COLO668 (cell line): Measurements from ENCODE around the gene GJB4.

Source experiments
- DNase-seq: peaks from one replicate; lab custom pipeline; 2025; ENCODE audit not compliant: unreplicated experiment; lab: John Stamatoyannopoulos, UW

GJB4 gene

GRCh38 chr1:34777519-34778321 is 18.2 kb downstream of the GJB4 start:
- no peak for DNase-seq

GRCh38 chr1:34778381-34778780 is 18.8 kb downstream of the GJB4 start:
- no peak for DNase-seq

GRCh38 chr1:34779005-34779404 is 19.5 kb downstream of the GJB4 start:
- DNase-seq = no peak

GRCh38 chr1:34779526-34779925 is 20.0 kb downstream of the GJB4 start:
- DNase-seq = no peak

DNA sequence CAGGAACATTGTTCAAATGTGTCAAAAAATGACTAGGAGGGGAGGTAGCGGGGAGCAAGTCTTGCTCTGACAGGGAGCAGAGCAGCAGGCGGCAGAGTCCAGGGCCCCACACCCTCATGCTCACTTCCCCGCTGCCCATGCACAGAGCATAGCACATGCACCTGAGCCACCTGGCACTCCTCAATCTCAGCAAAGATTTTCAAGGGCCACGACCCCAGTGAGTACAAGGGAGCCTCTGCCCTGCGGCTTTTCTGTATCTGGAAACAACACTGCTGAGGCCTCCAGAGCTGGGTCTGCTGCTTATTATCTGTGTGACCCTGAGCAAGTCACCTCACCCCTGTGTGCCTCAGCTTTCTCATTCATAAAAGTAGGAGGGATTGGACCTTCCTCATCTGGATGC is 20.4 kb downstream of the GJB4 start:
- no peak for DNase-seq

- no peak for DNase-seq
These were observed 21.0 kb downstream of the GJB4 start for GRCh38 chr1:34780528-34780927.

- peak; percentile 52 for DNase-seq
These were observed 21.7 kb downstream of the GJB4 start, which contains the start of gene GJB3 for GRCh38 chr1:34781071-34781843. Gene GJB3 (plus strand): TSS chr1:34781214. CDS start chr1:34784763, 3,549 bp downstream.

DNA sequence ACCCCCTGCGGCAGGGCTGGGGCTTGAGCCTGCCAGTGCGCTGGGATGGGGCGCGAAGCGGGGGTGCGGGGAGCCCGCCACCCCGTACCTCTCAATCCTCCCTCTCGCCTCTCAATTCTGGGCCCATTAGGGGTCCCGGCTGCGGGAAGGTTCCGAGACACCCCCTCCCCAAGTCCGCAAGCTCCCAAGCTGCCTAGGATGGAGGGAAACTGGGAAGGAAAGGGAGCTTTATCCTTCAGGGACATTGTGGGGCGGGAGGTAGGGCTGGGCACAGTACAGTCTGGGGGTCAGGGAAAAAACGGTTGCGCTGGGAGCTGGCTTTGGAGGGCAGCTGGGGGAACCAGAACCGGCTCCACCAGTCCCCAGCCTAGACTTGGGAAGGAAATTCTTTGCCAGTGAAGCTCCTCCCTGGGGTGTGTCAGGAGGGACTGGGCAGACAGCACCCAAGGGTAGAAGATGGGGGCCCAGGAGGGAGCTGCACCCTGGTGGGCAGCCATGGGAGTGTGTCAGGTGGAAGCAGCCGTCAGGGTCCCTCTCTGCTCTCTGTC is 22.4 kb downstream of the GJB4 start:
- no peak for DNase-seq

DNA sequence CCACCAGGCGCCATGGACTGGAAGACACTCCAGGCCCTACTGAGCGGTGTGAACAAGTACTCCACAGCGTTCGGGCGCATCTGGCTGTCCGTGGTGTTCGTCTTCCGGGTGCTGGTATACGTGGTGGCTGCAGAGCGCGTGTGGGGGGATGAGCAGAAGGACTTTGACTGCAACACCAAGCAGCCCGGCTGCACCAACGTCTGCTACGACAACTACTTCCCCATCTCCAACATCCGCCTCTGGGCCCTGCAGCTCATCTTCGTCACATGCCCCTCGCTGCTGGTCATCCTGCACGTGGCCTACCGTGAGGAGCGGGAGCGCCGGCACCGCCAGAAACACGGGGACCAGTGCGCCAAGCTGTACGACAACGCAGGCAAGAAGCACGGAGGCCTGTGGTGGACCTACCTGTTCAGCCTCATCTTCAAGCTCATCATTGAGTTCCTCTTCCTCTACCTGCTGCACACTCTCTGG is 25.2 kb downstream of the GJB4 start:
- DNase-seq = no peak

- DNase-seq = no peak
These were observed 25.8 kb downstream of the GJB4 start for GRCh38 chr1:34785231-34785874.

DNA sequence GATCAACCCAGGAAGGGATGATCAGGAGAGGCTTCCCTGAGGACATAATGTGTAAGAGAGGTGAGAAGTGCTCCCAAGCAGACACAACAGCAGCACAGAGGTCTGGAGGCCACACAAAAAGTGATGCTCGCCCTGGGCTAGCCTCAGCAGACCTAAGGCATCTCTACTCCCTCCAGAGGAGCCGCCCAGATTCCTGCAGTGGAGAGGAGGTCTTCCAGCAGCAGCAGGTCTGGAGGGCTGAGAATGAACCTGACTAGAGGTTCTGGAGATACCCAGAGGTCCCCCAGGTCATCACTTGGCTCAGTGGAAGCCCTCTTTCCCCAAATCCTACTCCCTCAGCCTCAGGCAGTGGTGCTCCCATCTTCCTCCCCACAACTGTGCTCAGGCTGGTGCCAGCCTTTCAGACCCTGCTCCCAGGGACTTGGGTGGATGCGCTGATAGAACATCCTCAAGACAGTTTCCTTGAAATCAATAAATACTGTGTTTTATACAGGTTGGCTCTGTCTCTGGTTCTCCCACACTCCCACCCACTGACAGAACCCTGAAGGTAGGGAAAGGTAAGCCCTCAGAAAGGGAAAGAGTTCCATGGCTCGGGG is 26.4 kb downstream of the GJB4 start:
- DNase-seq = no peak

DNA sequence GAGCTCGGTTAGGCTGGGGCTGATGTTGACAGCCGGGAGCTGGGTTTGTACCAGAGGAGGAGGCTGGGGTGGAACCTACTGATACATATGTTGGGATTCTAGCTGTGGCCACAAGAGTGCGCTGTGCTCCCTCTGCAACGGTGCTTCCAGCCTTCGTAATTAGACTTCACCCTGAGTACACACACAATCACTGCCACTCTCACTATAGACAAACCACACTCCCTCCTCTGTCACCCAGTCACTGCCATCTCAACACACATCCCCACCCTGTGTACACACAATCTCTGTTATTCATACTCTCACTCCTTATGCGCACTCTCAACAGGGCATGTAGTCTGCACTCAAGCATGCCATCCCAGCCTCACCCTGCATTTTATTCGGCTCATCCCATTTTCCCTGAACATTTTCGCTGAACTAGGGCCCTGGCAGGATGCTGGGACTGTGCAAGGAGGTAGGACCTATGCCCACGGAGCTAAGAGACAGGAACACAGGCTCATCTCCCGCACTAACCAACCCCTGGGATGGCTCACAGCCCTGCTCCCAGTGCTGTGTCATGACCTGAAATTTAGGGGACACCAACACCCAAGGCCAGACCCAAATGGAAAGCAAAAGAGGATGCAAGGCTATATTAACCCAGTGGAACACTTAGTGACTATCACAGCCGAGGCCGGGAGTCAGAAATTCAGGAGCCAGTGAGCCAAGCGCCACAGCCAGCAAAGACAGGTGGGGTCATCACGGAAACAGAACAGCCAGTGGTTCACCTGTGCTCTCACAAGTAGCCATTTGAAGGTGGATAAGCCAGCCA is 27.2 kb downstream of the GJB4 start:
- DNase-seq = peak; percentile 88

DNA sequence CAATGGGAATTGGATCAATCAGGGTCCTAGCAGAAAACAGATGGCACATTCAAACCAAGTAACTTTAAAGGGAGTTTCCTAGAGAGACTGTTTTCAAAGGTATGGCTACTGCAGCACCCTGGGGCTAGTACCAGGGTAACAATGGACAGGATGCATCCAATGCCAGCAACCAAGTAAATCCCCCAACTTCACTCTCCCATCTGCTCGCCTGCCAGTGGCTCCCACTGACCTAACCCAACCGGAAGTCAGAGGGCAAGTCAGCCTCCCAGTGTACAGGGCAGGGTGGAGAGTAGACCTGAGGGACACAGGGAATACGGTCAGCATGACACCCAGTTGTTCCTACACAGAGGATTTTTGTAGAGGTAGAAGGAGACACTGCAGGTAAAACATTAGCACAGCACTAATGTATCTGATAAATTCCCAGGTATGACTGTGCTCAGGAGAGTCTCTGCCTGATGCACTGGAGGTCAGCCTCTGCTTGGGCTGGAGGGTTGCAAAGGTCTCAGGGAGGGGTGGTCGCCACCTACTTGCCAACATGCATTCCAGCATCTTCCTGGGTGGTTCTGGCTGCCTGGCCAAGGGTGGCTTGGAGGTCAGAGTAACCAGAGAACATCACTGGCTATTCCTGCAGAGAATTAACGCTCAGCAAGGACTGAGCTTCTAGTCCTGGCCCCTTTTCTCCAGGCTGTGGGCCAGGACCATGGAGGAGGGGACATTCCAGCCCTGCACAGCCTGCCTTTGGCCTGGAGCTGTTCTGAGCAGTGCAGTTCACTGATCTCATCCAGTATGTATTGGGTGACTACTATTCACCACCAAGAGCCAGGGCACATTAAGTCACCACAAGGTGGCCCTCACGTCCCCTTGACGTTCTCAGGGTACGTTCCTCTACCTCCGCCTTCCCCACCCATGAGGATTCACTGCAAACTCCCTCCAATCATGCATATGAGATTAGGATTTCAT is 28.2 kb downstream of the GJB4 start:
- DNase-seq = peak; percentile 59

- DNase-seq = no peak
These were observed 31.4 kb downstream of the GJB4 start for GRCh38 chr1:34790985-34791384.

DNA sequence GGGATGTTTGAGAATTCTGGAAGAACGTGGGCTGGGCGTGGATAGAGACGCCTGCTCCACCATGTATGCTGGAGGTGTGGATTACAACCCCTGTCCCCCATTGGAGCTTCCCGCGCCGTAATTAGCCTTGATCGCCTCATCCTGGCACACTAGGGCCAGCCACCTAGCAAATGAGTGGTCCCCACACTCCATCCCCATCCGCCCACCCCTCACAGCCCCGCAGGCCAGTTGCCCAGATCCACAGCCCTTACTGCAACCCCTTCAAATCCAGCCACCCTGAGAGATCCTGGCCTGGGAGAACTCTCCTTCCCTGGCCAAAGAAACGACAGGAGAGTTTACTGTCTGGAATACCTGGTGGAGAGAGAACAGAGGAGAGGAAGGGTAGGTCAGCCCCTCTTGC is 32.9 kb downstream of the GJB4 start:
- DNase-seq = no peak

DNA sequence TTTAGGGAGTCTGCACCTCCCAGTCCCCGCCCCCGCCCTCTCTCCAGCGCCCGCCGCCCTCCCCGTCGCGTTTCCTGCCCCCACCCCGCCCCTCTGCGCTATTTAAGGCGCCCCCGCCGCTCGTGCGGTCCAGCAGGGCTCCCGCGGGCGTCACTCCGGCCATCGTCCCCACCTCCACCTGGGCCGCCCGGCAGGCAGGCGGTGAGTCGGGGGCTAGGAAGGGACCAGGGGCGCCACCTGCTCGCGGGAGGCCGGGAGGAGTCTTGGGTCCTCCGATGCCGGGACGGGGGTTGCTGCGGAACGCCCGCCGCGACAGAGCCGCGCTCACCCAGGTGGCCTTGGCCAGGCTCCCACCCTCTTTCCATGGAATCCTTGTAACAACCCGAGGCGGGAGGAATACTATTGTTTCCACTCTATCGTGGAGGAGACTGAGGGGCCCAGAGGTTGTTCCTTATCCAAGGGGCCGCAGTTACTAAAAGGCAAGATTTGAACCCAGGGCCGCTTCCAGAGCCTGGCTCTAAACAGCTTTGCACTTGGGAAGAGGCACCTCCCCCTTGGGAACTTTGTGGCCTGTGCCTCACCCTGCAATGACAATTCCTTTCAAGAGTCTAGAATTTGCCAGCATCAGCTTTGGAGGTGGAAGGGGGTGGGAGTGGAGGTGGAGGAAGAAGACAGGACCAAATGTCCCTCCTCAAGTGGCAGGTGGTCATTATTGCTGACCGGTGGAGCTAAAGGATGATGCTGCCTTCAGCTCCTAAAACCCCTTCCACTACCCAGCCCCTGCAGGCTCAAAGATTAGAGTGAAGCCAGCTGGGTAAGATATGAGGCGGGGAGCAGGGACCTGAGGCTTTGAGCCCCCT is 33.6 kb downstream of the GJB4 start, which contains the start of gene GJA4:
TSS of gene GJA4 (plus strand) at position 132 of the 860 bp plus-strand sequence. CDS start 1,215 bp downstream, outside the sequence.
- DNase-seq = no peak

GRCh38 chr1:34794001-34794789 is 34.7 kb downstream of the GJB4 start:
- DNase-seq = no peak
